Pons (tissue), 1 donor: ENCODE data around the gene HID1.

Source experiments
- DNase-seq: peaks from one replicate; pipeline ENCODE4 v3.0.0-alpha.2; 2016; ENCODE audit warnings: low spot score

The HID1 gene

DNA sequence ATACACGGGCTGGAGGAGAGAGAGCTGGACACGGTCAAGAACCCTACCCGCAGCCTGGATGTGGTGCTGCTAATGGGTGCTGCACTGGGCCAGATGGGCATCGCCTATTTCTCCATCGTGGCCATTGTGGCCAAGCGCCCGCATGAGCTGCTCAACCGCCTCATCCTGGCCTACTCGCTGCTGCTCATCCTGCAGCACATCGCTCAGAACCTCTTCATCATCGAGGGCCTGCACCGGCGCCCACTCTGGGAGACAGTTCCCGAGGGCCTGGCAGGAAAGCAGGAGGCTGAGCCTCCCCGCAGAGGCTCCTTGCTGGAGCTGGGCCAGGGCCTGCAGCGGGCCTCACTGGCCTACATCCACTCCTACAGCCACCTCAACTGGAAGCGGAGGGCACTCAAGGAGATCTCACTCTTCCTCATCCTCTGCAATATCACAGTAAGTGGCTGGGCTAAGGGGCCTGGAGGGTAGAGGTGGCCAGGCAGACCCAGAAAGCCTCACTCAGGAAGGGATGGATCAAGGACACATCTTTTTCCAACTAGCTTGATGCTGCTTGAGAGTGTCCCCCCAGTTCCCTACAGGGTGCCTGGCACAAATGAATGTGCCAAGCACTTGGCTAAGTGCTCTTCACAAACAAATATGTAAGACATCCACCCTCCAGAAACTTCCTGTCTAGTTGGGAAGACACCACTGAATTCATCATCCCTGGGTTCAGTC, 25.4 kb downstream of the HID1 start:
- DNase-seq, result no peak

DNA sequence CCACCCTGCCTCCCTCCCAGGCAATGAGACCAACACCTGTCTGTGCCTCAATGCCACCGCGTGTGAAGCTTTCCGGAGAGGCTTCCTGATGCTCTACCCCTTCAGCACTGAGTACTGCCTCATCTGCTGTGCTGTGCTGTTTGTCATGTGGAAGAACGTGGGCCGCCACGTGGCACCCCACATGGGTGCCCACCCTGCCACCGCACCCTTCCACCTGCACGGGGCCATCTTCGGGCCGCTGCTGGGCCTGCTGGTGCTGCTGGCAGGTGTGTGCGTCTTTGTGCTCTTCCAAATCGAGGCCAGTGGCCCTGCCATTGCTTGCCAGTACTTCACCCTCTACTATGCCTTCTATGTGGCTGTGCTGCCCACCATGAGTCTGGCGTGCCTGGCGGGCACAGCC, 25.9 kb downstream of the HID1 start:
- DNase-seq, result no peak

DNA sequence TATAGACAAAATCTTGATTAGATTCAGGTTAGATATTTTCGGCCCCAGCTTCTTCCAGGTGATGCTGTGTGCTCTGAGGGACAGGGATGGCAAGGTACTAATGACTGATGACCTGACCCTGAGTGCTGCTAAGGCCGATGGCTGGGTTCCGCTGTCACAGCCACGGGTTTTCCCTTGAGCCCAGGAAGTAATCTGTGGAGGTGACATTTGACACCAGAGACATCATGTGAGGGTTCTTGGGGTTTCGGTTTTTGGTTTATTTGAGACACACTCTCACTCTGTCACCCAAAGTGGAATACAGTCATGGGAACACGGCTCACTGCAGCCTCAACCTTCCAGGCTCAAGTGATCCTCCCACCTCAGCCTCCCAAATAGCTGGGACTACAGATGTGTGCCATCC, 27.0 kb downstream of the HID1 start:
- DNase-seq, result no peak

DNA sequence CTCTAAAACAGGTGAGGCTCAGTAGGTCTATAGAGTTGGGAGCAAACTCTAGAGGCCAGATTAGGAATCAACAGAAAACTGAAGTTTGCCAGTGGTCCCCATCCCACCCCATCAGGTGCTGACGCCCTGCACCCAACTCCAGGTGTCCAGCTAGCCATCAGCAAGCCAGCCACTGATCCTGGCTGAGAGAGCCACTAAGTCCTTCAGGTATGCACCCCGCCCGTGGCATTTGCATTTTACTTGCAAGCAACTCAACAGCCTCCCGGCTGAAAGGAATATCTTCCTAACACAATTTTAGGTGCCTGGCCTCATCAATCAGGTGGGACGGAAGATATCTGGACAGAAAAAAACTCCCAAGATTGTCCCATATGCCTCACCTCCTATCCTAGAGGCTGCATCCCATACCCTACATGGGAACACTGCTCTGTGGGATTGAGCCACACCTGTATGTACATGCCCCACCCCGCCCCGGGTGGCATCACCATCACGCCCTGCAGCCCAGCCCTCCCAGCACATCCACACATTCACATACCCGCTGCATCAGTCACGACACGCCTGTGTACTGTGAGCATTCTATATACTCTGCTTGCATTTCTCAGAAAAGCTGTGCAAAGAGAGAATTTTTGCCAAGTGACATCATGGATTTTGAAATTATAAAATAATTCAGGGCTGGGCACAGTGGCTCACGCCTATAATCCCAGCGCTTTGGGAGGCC, 28.6 kb downstream of the HID1 start:
- DNase-seq, result no peak

DNA sequence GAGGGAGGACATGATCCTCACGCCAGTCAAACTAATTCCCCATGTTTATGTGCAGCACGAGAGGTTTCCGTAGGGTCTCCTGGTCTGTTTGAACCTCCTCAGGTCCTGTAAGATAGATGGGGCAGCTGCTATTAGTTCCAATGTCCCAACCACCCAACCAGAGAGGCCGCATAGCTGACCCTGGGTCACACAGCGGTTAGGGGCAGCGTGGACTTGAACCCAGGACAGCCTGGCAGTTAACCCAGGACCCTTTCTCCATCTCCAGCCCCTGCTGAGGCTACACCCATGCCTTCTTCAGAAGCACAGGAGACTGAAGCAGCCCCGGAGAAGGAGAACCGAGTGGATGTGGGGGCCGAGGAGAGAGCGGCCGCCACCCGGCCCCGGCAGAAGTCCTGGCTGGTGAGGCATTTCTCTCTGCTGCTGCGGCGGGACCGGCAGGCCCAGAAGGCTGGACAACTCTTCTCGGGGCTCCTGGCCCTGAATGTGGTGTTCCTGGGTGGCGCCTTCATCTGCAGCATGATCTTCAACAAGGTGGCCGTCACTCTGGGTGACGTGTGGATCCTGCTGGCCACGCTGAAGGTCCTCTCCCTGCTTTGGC, 31.3 kb downstream of the HID1 start:
- DNase-seq, result no peak

DNA sequence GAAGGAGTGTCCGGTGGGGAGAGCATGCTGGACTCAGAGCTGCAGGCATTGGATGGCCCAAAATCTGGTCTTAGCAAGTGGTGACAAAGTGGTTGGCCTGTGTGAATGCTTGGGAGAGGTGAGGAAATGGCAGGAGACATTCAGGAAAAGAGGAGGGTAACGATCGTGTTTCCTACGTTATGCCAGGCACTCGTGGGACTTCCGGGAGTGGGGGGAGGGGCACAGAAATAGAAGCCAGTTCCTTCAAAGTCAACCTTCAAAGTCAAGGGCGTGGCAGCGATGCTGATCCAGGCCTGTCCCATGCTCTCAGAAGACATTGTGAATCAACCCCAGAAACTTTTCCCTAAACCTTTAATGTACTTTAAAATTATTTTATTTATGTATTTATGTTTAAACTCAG, 33.0 kb downstream of the HID1 start:
- DNase-seq, result no peak

DNA sequence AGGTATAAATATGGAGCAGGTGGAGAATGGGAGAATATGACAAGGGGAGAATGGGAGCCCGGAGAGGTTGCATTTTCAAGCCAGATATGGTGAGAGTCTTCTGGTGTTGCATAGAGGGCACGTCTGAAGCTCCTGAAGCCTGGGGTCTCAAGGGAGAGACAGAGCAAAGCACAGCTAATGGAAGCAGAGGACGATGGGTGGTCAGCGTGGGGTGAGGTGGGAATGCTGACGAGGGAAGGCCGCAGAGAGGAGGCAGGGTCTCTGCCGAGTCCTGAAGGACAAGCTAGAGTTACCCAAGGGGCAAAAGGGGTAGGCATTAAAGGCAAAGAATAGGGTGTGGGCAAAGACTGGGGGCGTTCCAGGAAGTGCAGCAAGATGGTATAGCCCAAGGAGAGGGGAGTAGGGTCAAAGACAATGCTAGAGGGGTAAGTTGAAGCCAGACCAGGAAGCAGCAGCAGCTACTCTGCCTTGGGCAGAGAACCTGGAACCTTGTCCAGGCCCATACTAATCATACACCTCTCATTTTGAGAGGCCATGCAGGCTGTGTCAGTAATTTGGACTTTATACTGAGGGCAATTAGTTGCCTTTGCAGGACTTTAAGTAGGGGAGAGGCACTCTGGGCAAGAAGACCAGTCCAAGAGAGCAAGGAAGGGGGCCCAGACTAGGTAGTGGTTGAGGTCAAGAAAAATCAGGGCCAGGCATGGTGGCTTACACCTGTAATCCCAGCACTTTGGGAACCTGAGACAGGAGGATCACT, 34.2 kb downstream of the HID1 start:
- no peak for DNase-seq

DNA sequence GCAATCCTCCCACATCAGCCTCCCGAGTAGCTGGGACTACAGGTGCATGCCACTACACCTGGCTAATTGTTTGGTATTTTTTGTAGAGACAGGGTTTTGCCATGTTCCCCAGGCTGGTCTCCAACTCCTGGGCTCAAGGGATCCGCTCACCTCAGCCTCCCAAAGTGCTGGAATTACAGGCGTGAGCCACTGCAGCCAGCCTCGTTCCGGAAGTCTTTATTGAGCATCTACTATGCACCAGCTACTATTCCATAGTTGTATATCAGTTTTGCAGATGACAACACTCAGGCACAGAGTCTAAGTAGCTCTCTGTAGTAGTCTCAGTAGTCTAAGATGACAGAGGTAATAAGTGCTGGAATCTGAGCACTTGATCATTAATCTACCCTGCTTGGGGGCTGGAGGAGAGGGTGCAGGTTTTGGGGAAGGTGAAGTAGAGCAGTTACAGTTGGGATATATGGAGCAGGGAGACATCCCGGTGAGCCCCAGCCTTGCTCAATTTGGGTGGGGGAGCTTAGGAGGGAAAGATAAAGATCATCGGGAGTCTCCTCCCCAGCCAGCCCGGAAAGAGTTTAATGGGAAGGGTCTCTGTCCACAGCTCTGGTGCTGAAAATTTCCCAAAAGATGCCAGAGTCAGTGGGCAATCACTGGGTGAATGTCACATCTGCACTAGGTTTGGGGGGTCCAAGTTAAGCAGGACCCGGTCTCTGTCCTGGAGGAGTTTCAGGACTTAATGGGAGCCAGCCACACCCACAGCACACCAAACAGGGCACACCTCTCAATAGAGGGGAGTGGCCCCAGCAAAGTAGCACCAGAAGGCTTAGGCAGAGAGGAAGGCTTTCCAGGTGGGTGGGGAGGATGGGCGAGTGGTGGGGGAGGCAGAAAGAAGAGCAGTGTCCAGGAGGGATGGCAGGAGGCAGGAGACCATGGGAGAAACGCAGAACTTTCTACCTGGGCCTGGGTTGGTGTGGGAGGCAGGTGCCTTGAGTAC, 35.2 kb downstream of the HID1 start:
- no peak for DNase-seq

DNA sequence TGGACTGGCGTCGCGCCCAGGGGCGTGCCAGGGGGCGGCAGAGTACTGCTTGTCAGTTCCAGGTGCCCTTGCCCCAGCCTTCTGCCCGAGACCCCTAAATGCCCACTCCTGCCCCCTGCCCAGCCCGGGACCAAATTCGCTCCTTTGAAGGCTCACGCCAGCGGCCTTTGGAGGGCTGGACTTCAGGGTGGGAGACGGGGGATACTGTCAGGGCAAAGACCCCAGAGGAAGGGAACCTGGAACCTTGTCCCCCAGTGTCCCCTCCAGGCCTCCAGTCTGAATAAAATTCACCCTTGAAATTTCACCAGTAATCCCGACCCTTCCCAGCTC, 36.1 kb downstream of the HID1 start:
- DNase-seq, result no peak

DNA sequence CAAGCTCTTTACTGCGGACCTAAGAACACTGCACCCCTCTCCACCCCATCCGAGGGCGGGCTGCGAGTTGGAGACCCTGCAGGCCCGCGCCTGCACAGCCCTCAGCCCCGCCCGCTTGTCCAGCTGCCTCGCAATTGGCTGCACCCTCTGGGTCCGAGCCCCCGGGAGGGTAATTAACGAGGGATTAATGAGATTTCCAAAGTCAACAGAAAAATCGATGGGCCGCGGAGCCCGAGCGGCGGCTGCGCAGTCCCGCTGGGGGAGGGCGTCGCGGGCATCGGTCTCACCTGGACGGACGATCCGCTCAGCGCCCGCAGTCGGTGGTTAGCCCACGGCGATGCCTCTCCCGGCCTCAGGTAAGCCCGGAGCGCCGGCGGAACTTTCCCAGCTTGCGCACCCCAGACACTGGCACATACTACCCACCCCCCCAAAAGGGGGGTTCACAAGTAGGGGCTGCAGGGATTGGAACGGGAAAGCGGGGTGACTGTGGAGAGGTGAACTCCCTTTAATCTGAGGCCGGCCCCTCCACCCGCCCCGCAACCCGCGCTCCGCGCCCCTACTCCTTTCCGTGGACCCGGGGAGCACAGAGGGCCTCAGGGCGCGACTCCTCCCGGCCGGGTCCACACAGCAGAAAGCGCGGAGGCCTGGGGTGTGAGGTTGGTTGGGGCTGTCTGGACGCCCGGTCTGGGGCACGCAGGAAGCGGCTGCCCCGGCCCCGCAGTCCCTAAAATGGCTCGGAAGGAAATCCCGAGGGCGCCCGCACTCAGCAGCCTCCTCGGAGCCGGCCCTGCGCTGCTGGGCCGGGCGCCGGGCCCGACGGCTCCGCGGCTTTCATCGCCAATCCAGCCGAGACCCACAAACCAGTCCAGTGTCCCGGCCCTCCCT, 36.7 kb downstream of the HID1 start, which contains the start of gene OTOP3:
Gene OTOP3, plus strand, starts transcription at position 314 of the 885 bp plus-strand sequence. Its CDS starts 24 bp downstream, at position 338.
- no peak for DNase-seq

DNA sequence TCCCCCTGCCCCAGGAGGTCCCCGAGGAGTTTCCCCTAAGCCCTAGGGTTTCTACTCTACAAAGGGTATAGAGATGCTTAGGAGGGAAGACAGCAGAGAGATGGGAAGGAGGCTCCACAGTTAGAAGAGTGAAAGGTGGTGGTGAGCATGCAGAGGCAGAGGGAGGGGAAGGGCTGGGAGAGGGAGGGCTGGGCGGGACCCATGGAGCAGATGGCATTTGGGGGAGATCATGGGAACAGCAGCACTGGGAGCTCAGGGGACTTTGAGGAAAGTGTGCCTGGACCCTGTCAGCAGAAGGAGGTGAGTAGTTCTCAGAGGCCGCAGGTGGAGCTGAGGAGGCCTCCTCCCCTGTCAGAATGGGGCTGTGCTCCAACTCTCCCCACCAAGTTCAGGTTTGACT, 37.5 kb downstream of the HID1 start:
- DNase-seq, result no peak

DNA sequence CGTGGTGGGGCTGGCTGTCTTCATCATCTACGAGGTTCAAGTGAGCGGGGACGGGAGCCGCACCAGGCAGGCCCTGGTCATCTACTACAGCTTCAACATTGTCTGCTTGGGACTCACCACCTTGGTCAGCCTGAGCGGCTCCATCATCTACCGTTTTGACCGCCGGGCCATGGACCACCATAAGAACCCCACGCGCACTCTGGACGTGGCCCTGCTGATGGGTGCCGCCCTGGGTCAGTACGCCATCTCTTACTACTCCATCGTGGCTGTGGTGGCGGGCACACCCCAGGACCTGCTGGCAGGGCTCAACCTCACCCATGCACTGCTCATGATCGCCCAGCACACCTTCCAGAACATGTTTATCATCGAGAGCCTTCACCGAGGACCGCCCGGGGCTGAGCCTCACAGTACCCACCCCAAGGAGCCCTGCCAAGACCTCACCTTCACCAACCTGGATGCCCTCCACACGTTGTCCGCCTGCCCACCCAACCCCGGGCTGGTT, 42.0 kb downstream of the HID1 start:
- no peak for DNase-seq

DNA sequence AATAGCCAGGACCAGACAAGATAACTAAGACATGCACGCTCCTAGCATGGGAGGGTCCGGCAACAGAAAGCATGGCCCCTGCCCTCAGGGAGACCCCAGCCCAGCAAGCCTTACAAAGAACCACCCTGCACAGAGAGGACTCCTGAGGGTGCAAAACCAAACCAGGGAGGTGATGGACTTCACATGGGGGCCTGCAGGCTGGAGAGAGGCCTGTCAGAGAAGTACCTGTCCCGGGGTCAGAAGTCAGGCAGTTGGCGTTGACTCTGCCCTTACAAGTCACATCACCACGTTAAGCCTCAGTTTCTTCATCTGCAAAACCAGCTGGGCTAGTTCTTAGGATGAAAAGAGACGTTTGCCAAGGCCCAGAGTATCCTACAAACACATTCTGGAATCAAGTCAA, 43.8 kb downstream of the HID1 start:
- no peak for DNase-seq

DNA sequence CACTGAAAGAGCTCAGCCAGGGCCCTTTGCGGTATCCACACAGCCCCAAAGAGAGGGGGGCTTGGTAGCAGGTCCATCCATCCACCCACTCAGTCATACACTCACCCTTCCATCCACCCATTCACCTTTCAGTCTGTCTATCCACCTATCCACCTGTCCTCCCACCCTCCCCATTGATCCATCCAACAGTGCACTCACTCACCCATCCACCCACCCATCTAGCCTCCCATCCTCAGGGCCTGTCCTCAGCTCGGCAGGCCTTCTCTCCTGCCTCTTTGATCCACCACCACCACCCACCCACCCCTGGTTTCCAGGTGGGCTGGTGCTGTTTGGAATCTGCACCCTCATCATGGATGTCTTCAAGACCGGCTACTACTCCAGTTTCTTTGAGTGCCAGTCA, 47.3 kb downstream of the HID1 start:
- no peak for DNase-seq

DNA sequence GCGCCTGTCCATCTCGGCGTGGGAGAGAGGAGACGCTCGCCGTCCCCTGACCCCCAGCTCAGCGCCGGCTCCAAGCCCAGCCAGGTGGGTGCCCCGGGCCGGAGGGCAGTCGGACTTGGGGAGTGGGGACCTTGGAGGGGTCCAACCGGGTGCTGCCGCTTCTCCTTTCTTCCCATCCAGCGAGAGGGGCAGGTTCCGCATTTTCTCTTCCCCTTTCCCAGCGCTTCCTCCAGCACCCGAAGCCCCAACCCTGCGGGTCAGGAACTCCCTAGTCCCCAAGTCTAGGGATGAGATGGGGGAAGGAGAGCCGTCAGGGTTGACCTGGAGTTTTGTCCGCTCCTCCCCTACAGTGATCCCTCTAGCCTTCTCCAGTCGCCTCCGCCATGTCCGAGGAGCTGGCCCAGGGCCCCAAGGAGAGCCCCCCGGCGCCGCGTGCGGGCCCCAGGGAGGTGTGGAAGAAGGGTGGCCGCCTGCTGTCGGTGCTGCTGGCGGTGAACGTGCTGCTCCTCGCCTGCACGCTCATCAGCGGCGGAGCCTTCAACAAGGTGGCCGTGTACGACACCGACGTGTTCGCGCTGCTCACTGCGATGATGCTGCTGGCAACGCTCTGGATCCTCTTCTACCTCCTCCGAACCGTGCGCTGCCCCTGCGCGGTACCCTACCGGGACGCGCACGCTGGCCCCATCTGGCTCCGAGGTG, 48.2 kb downstream of the HID1 start, which contains the start of gene OTOP2:
Gene OTOP2, plus strand, starts transcription at position 24 of the 699 bp plus-strand sequence. Its CDS starts 360 bp downstream, at position 384.
- DNase-seq, result peak; percentile 21

DNA sequence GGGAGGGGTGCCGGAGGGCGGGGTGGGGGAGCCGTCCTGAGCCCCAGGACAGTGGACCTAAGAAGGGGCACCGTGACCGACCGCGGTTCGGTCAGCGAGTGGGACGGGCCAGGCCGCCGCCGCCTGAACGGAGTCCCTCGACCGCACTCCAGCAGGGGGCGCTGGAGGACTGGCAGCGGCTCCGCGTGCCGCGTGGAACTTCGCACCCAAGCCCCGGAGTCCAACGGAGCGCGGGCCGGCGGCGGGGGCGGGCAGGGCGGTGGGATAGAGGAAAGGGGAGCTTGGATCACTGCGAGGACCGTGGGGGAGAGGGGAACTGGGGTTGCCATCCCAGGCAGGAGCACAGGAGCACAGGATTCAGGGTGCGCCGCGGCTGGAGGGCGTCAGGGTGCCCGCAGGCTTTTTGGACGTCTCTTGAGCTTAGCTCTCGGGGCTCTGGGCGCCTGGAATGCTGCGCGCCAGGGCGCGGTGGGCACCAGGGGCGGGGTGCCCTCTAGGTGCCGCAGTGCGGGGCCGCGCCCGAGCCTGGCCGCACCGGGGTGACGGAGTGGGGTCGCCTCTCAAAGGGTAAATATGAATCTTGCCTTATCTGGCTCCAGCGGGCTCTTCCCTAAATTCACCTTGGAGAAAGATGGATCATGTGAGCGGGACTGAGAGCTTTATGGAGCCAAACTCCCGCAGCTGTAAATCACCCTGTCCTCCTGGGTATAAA, 48.9 kb downstream of the HID1 start:
- no peak for DNase-seq

DNA sequence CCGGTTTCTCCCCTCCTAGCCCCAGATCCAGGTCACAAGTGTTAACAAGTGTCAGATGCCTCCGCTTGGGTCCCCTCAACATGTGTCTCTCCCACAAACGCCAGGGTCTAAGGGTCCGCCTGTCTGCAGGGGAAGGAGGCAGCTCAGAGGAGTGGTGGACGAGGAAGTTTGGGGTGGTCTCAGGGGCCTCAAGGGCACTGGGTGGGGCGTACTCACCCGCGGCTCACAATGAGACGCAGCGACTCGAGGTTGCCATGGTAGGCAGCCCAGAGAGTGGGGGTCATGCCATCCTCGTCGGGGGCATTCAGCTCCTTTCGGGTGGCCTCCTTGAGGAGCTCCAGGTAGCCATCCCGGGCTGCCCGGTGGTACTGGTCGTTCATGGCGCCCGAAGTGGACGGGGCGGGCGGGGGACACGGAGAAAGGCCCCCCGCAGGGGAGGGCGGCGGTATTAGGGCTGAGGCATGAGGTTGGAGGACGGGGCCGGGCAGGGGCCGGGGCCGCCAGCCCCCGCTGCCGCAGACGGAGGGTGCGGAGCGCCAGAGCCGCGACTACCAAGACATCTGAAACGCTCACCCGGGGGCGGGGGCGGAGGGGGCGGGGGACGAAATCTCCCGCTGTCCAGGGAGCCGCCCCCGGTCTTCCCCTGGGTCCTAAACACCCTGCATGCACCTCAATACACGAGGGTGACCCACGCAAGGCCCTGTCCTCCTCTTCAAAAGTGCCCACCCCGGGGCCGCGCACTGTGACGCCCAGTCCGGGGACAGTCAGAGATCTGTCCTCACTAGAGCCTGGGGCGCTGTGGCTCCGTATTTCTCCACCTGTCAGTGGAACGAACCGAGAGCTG, 49.6 kb downstream of the HID1 start, which contains the start of gene USH1G:
Gene USH1G, minus strand, starts transcription at position 562 of the 844 bp plus-strand sequence. Its CDS starts 182 bp downstream, at position 380.
- no peak for DNase-seq

DNA sequence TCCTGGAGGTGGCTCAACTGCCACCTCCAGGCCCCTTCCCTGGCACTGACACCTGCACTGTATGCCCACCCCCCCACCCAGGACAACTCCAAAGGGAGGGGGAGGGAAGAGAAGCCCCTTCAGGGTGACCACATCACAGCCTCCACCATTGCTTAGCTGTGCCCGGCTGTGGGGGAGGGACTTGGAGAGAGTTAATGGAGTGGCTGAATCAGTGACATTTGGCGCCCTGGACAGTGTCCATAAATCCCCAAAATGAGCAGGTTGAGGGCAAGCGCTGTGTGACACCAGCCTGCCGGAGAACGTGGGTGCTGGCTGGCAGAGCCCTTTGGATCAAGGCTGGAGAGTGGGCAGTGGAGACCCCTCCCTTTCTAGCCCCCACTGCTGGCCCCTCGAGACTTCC, 50.4 kb downstream of the HID1 start:
- DNase-seq, result no peak
